HCT116 (cell line): Measurements from ENCODE around the gene PM20D1. TPM values are rescaled to one million over a fixed set of nuclear protein-coding genes. Genes with fewer than 3 reads are reported as not detected.

Experiments
- ATAC-seq: fragments of 200-7000 bp; cut with Tn5 transposase; 2 replicates; pipeline ENCODE4 v1.9.1; 2020; ENCODE audit warnings: mild to moderate bottlenecking, moderate library complexity
- BruUV-seq: library from RNA; stranded (reverse); fragments of 400-500 nt; replicated peaks from 2 replicates; lab custom pipeline; 2021; lab: Mats Ljungman, UMichigan
- CTCF ChIA-PET: fragments of 300-600 bp; sonication (Branson Sonifier 250); formaldehyde crosslinking; loops from one replicate; lab custom pipeline; 2021; ENCODE audit warnings: antibody characterized with exemption; lab: Charles Lee
- POLR2A ChIA-PET: fragments of 300-600, 350-600 bp; sonication (Branson Sonifier 250); formaldehyde crosslinking; loops from one replicate; lab custom pipeline; 2021; ENCODE audit warnings: antibody characterized with exemption; lab: Charles Lee
- RAD21 ChIA-PET, 2 experiments: fragments of 300-600 bp; sonication (Branson Sonifier 250); formaldehyde crosslinking; loops; one replicate each; lab custom pipeline; 2023; ENCODE audit warnings: low total read pairs in 2 of 2; ENCODE audit not compliant: uncharacterized antibody in 2 of 2, unreplicated experiment in 2 of 2, low non-redundant PET in 1 of 2; lab: Charles Lee
- DNase-seq: peaks from one replicate; pipeline ENCODE4 v3.0.0-alpha.2; 2010; ENCODE audit warnings: low read depth, low spot score
- H2AFZ ChIP-seq: fragments of 200-600 bp; shearing (Covaris generic), sonication (generic); 2 replicates; pipeline ENCODE4 v1.6.1; 2017; ENCODE audit warnings: low read depth, mixed run types, mixed read lengths, antibody characterized with exemption, low read length; ENCODE audit not compliant: poor library complexity, severe bottlenecking
- H3K27ac ChIP-seq: 2 replicates; pipeline ENCODE4 v1.5.1; 2012; ENCODE audit warnings: low read depth, low read length
- H3K27me3 ChIP-seq: fragments of 200-600 bp; sonication (generic); 2 replicates; pipeline ENCODE4 v1.6.1; 2016; ENCODE audit warnings: mixed run types, low read length, mixed read lengths; ENCODE audit not compliant: insufficient read depth
- H3K36me3 ChIP-seq, 2 experiments: fragments of 200-500 bp in 1 of 2; fragments of 200-600 bp in 1 of 2; sonication (Bioruptor generic) in 1 of 2; sonication (generic) in 1 of 2; 2 replicates each; pipeline versions ENCODE4 v1.5.1 to v1.6.1; 2014 to 2016; ENCODE audit warnings: low read length in 2 of 2, inconsistent platforms in 1 of 2, mixed read lengths in 1 of 2, mixed run types in 1 of 2; ENCODE audit not compliant: insufficient read depth in 2 of 2, control insufficient read depth in 1 of 2
- H3K4me1 ChIP-seq, 2 experiments: fragments of 200-600 bp in 1 of 2; sonication (generic) in 1 of 2; 2 replicates each; pipeline versions ENCODE4 v1.5.1 to v1.6.1; 2012 to 2017; ENCODE audit warnings: low read length in 2 of 2, inconsistent platforms in 1 of 2, mild to moderate bottlenecking in 1 of 2, mixed read lengths in 1 of 2, mixed run types in 1 of 2, moderate library complexity in 1 of 2; ENCODE audit not compliant: insufficient read depth in 2 of 2, control insufficient read depth in 1 of 2
- H3K4me2 ChIP-seq: fragments of 200-600 bp; sonication (generic); 2 replicates; pipeline ENCODE4 v1.6.1; 2017; ENCODE audit warnings: mixed run types, low read length, mixed read lengths
- H3K4me3 ChIP-seq, 2 experiments: fragments of 200-600 bp in 1 of 2; sonication (generic) in 1 of 2; replicated peaks in 1 of 2; 2 replicates each; pipeline ENCODE4 v1.5.1; 2011 to 2016; ENCODE audit warnings: low read length in 2 of 2, control low read depth in 1 of 2, low read depth in 1 of 2, mild to moderate bottlenecking in 1 of 2, mixed read lengths in 1 of 2, mixed run types in 1 of 2
- H3K79me2 ChIP-seq: fragments of 200-600 bp; sonication (generic); 2 replicates; pipeline ENCODE4 v1.6.1; 2017; ENCODE audit warnings: mild to moderate bottlenecking, mixed run types, low read length, moderate library complexity, mixed read lengths; ENCODE audit not compliant: insufficient read depth
- H3K9ac ChIP-seq: fragments of 200-600 bp; sonication (generic); 2 replicates; pipeline ENCODE4 v1.6.1; 2016; ENCODE audit warnings: low read length, mixed read lengths
- H3K9me2 ChIP-seq: fragments of 200-600 bp; sonication (generic), shearing (Covaris generic); 2 replicates; pipeline ENCODE4 v1.6.1; 2017; ENCODE audit warnings: mixed run types, mild to moderate bottlenecking, moderate library complexity; ENCODE audit not compliant: insufficient read depth
- H3K9me3 ChIP-seq, 2 experiments: fragments of 200-500 bp in 1 of 2; fragments of 200-600 bp in 1 of 2; sonication (Bioruptor generic) in 1 of 2; sonication (generic) in 1 of 2; 2 replicates each; pipeline ENCODE4 v1.6.1; 2014 to 2017; ENCODE audit warnings: low read length in 2 of 2, mixed read lengths in 2 of 2, inconsistent platforms in 1 of 2, low read depth in 1 of 2, mild to moderate bottlenecking in 1 of 2, mixed run types in 1 of 2, moderate library complexity in 1 of 2; ENCODE audit not compliant: control insufficient read depth in 1 of 2, insufficient read depth in 1 of 2
- H4K20me1 ChIP-seq: fragments of 200-600 bp; sonication (generic), shearing (Covaris generic); 2 replicates; pipeline ENCODE4 v1.6.1; 2017; ENCODE audit warnings: mixed run types, mild to moderate bottlenecking, moderate library complexity; ENCODE audit not compliant: insufficient read depth
- CBX3 ChIP-seq: IDR thresholded peaks from 2 replicates; pipeline ENCODE4 v1.6.1; 2012; ENCODE audit warnings: low read depth
- CEBPB ChIP-seq: IDR thresholded peaks from 2 replicates; pipeline ENCODE4 v1.6.1; 2012; ENCODE audit warnings: low read depth
- CTCF ChIP-seq, 3 experiments: fragments of 200-600 bp in 1 of 3; sonication (generic) in 1 of 3; IDR thresholded peaks in 2 of 3; conservative IDR thresholded peaks in 1 of 3; 2 replicates each; pipeline ENCODE4 v1.5.1; 2012 to 2017; ENCODE audit warnings: low read depth in 2 of 3, low read length in 2 of 3, antibody characterized with exemption in 1 of 3, borderline replicate concordance in 1 of 3, control low read depth in 1 of 3, mild to moderate bottlenecking in 1 of 3, mixed read lengths in 1 of 3, mixed run types in 1 of 3, moderate library complexity in 1 of 3; ENCODE audit not compliant: insufficient read depth in 1 of 3
- ELF1 ChIP-seq: IDR thresholded peaks from 2 replicates; pipeline ENCODE4 v1.6.1; 2012; ENCODE audit warnings: low read depth, borderline replicate concordance
- EZH2 ChIP-seq: fragments of 200-600 bp; sonication (generic); IDR thresholded peaks from 2 replicates; pipeline ENCODE4 v1.6.1; 2017; ENCODE audit warnings: antibody characterized with exemption, mixed run types
- FOSL1 ChIP-seq: IDR thresholded peaks from 2 replicates; pipeline ENCODE4 v1.6.1; 2012; ENCODE audit warnings: low read depth
- JUND ChIP-seq: IDR thresholded peaks from 2 replicates; pipeline ENCODE4 v1.6.1; 2012
- MAX ChIP-seq: IDR thresholded peaks from 2 replicates; pipeline ENCODE4 v1.6.1; 2012
- POLR2A ChIP-seq: IDR thresholded peaks from 2 replicates; pipeline ENCODE4 v1.7.0; 2011; ENCODE audit warnings: borderline replicate concordance; ENCODE audit not compliant: insufficient read depth, insufficient read length; ENCODE audit errors: extremely low read depth
- RAD21 ChIP-seq: IDR thresholded peaks from 2 replicates; pipeline ENCODE4 v1.6.1; 2012; ENCODE audit warnings: low read depth, mild to moderate bottlenecking
- SRF ChIP-seq: IDR thresholded peaks from 2 replicates; pipeline ENCODE4 v1.6.1; 2012; ENCODE audit warnings: low read depth
- YY1 ChIP-seq: IDR thresholded peaks from 2 replicates; pipeline ENCODE4 v1.6.1; 2011; ENCODE audit warnings: low read length, low read depth, moderate library complexity, mild to moderate bottlenecking; ENCODE audit not compliant: insufficient replicate concordance; ENCODE audit errors: extremely low read depth
- ZNF274 ChIP-seq: fragments of 200-500 bp; sonication (Bioruptor generic); IDR thresholded peaks from 2 replicates; pipeline ENCODE4 v1.6.1; 2014; ENCODE audit warnings: mild to moderate bottlenecking, low read depth, low read length, inconsistent platforms
- intact Hi-C: fragments of 100-400 bp; cut with micrococcal nuclease; formaldehyde crosslinking; loops from 2 replicates; pipeline ENCODE4 v1.10.0; 2022
- total RNA-seq: library from RNA; stranded (reverse); gene quantifications from one replicate; pipeline ENCODE4 v1.2.1, GENCODE V29; 2021; ENCODE audit not compliant: unreplicated experiment
- TF ChIP-seq, protein P1 (sequence below): IDR thresholded peaks from 2 replicates; pipeline ENCODE4 v1.6.1; 2012

PM20D1 gene
- total RNA-seq, 1 experiment from 2014 or later, result not detected

- TF ChIP-seq, protein P1, sequence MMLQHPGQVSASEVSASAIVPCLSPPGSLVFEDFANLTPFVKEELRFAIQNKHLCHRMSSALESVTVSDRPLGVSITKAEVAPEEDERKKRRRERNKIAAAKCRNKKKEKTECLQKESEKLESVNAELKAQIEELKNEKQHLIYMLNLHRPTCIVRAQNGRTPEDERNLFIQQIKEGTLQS, result no peak
- no peak for TF ChIP-seq EZH2
Measured at GRCh38 chr1:205840146-205840923, 9.6 kb downstream of the PM20D1 start (continued).

GRCh38 chr1:205837382-205837970 lies 12.5 kb downstream of the PM20D1 start:
- no peak for ATAC-seq
- Histone ChIP-seq H3K4me1 (peaks cover 0 to 5% of the 10 kb centered on the region in 2 experiments; a peak in 1 of 4 replicates), H3K36me3 (no peaks in the 10 kb centered on the region), H3K4me2 (no peak overlapping the region), H3K4me3 (no peak overlapping the region), H3K27me3 (no peaks in the 10 kb centered on the region), H4K20me1 (no peaks in the 10 kb centered on the region), H3K9me3 (no peaks in the 10 kb centered on the region), H3K9me2 (no peaks in the 10 kb centered on the region), H3K9ac (no peak overlapping the region), H3K79me2 (no peaks in the 10 kb centered on the region), H2AFZ (no peak overlapping the region), H3K27ac (no peak overlapping the region)
- no TSS peak for BruUV-seq
- DNase-seq, result no peak
- TF ChIP-seq ZNF274 (no peak), FOSL1 (no peak), YY1 (no peak), POLR2A (no peak), JUND (no peak), CBX3 (no peak), SRF (no peak), RAD21 (no peak), EZH2 (no peak), CTCF (IDR thresholded peaks at IDR 0.05 in 2 of 3, conservative IDR thresholded peaks at IDR 0.05 in 1 of 3; ENCODE audit: borderline replicate concordance in 1 of 3, insufficient read depth in 1 of 3, low read depth in 2 of 3, low read length in 2 of 3) (no peak), CEBPB (no peak), MAX (no peak), ELF1 (no peak)
- TF ChIP-seq, protein P1, result no peak
- CTCF ChIA-PET, result no interaction called here
- POLR2A ChIA-PET, result no interaction called here
- RAD21 ChIA-PET, result no interaction called here
- intact Hi-C loops, result no loop called here
